ENCODE results near the gene PER1.

- TF ChIP-seq CTCF (IDR thresholded peaks at IDR 0.05) (no peak), POLR2A (IDR thresholded peaks at IDR 0.05) (no peak)
Measured at GRCh38 chr17:8105957-8106398, 46.2 kb downstream of the PER1 start.
